Activated B cell treated with CpG ODN at 0.5 μM for 24 hours (primary cell): ENCODE data around the gene TBC1D1. TPM values are rescaled to one million over a fixed set of nuclear protein-coding genes. Genes with fewer than 3 reads are reported as not detected.

ENCODE experiments used
- ATAC-seq: fragments of 200-7000 bp; cut with Tn5 transposase; one replicate; pipeline ENCODE4 v1.10.0; 2021; ENCODE audit warnings: low read depth, mild to moderate bottlenecking, moderate library complexity
- CTCF ChIA-PET: fragments of 350-600 bp; sonication (Branson Sonifier 250); formaldehyde crosslinking; loops from one replicate; lab custom pipeline; 2021; ENCODE audit warnings: antibody characterized with exemption; lab: Charles Lee
- POLR2A ChIA-PET: fragments of 350-600 bp; sonication (Branson Sonifier 250); formaldehyde crosslinking; loops from one replicate; lab custom pipeline; 2021; ENCODE audit warnings: antibody characterized with exemption; lab: Charles Lee
- DNase-seq: peaks from one replicate; pipeline ENCODE4 v3.0.0; 2022
- H3K27ac Mint-ChIP-seq: one replicate; pipeline ENCODE4 v1.8.0; 2020; ENCODE audit warnings: mixed read lengths
- H3K27me3 Mint-ChIP-seq: one replicate; pipeline ENCODE4 v1.8.0; 2021; ENCODE audit warnings: mixed read lengths
- H3K36me3 Mint-ChIP-seq: one replicate; pipeline ENCODE4 v1.8.0; 2021; ENCODE audit warnings: low read depth, mixed read lengths
- H3K4me1 Mint-ChIP-seq: one replicate; pipeline ENCODE4 v1.8.0; 2021; ENCODE audit warnings: mixed read lengths
- H3K4me3 Mint-ChIP-seq: one replicate; pipeline ENCODE4 v1.8.0; 2020; ENCODE audit warnings: mild to moderate bottlenecking, mixed read lengths
- H3K9me3 Mint-ChIP-seq: one replicate; pipeline ENCODE4 v1.8.0; 2020; ENCODE audit warnings: mixed read lengths
- CTCF ChIP-seq: fragments of 200-600 bp; IDR thresholded peaks from one replicate; pipeline ENCODE4 v1.8.0; 2022; ENCODE audit warnings: antibody characterized with exemption, mild to moderate bottlenecking
- intact Hi-C: fragments of 100-400 bp; cut with micrococcal nuclease; formaldehyde crosslinking; loops from one replicate; pipeline ENCODE4 v1.15.1; 2024
- total RNA-seq: library from RNA; stranded (reverse); gene quantifications from 2 replicates; pipeline ENCODE4 v1.2.3, GENCODE V29; 2022

TBC1D1 gene
- 84.8 and 86.7 TPM in 2 replicates for total RNA-seq

- CTCF ChIA-PET: interaction anchor here (0.6 to 1.6 kb wide), 4 partner anchors 86 to 1617 kb away, joined by 3 to 5 read pairs (median 4); no protein-coding TSS in a partner anchor
- DNase-seq (peak; percentile 73), ATAC-seq (peak; percentile 27)
- peaks cover 50% of the 10 kb centered on the region for H3K4me1 Mint-ChIP-seq
- peak within 1 kb of the TSS; percentile 97 for H3K27ac Mint-ChIP-seq
- TF ChIP-seq CTCF: no peak
- no peaks in the 10 kb centered on the region for H3K9me3 Mint-ChIP-seq
- peak within 1 kb of the TSS; percentile 94 for H3K4me3 Mint-ChIP-seq
- H3K36me3 Mint-ChIP-seq: peaks cover 4% of the 10 kb centered on the region
- POLR2A ChIA-PET: interaction anchor here (0.5 to 3.8 kb wide), 15 partner anchors 9 to 1722 kb away, joined by 3 to 48 read pairs (median 4); partner anchors contain the start of gene PGM2
- intact Hi-C loops: loop anchor here (1.0 to 10.0 kb wide), 17 partner anchors 12 to 1746 kb away; partner anchors contain the start of genes ARAP2, PGM2, RELL1 and RFC1
- no peaks in the 10 kb centered on the region for H3K27me3 Mint-ChIP-seq
Observed at GRCh38 chr4:37890801-37891259, at the start of gene TBC1D1. TSS of gene TBC1D1 (plus strand) at chr4:37891084. CDS start at chr4:37902096, 11,012 bp downstream.

- peaks cover 72% of the 10 kb centered on the region for H3K36me3 Mint-ChIP-seq
- no peak overlapping the region for H3K27ac Mint-ChIP-seq
- DNase-seq: no peak
- H3K9me3 Mint-ChIP-seq: no peaks in the 10 kb centered on the region
- no peaks in the 10 kb centered on the region for H3K4me1 Mint-ChIP-seq
- intact Hi-C loops: no loop called here
- ChIA-PET POLR2A (no interaction called here), CTCF (no interaction called here)
- H3K27me3 Mint-ChIP-seq: no peaks in the 10 kb centered on the region
- no peak overlapping the region for H3K4me3 Mint-ChIP-seq
- no peak for ATAC-seq
- TF ChIP-seq CTCF: no peak
Observed at GRCh38 chr4:37844204-37844603, 46.7 kb upstream of the TBC1D1 start.

- Mint-ChIP-seq H3K4me3 (no peak overlapping the region), H3K9me3 (no peaks in the 10 kb centered on the region), H3K27ac (no peak overlapping the region), H3K36me3 (peaks cover 68% of the 10 kb centered on the region), H3K4me1 (no peaks in the 10 kb centered on the region), H3K27me3 (no peaks in the 10 kb centered on the region)
- ChIA-PET POLR2A (interaction anchor here (0.7 kb wide), 1 partner anchor 9 kb away, joined by 10 read pairs; no protein-coding TSS in a partner anchor), CTCF (no interaction called here)
- no peak for TF ChIP-seq CTCF
- ATAC-seq (no peak), DNase-seq (no peak)
- intact Hi-C loops: no loop called here
Observed at GRCh38 chr4:37845201-37845600, 45.7 kb upstream of the TBC1D1 start.

GRCh38 chr4:37847311-37847884, 43.5 kb upstream of the TBC1D1 start:
- DNase-seq (no peak), ATAC-seq (no peak)
- H3K4me3 Mint-ChIP-seq: no peak overlapping the region
- POLR2A ChIA-PET: no interaction called here
- H3K27me3 Mint-ChIP-seq: no peaks in the 10 kb centered on the region
- H3K9me3 Mint-ChIP-seq: no peaks in the 10 kb centered on the region
- H3K4me1 Mint-ChIP-seq: peaks cover 10% of the 10 kb centered on the region
- TF ChIP-seq CTCF: no peak
- intact Hi-C loops: no loop called here
- H3K36me3 Mint-ChIP-seq: peaks cover 64% of the 10 kb centered on the region
- CTCF ChIA-PET: no interaction called here
- H3K27ac Mint-ChIP-seq: no peak overlapping the region

- ATAC-seq (no peak), DNase-seq (no peak)
- H3K36me3 Mint-ChIP-seq: peaks cover 57% of the 10 kb centered on the region
- no peaks in the 10 kb centered on the region for H3K9me3 Mint-ChIP-seq
- H3K4me3 Mint-ChIP-seq: no peak overlapping the region
- CTCF ChIA-PET: interaction anchor here (0.8 kb wide), 1 partner anchor 48 kb away, joined by 3 read pairs; no protein-coding TSS in a partner anchor
- intact Hi-C loops: no loop called here
- POLR2A ChIA-PET: no interaction called here
- no peaks in the 10 kb centered on the region for H3K27me3 Mint-ChIP-seq
- TF ChIP-seq CTCF: no peak
- peaks cover 13% of the 10 kb centered on the region for H3K4me1 Mint-ChIP-seq
- no peak overlapping the region for H3K27ac Mint-ChIP-seq
Observed at GRCh38 chr4:37852376-37852775, 38.5 kb upstream of the TBC1D1 start.
